GM21576 (cell line): ENCODE results near the gene KCNIP1.

Experiments
- ATAC-seq: cut with Tn5 transposase; IDR thresholded peaks from one replicate; pipeline ENCODE4 v1.9.1; 2021; ENCODE audit warnings: mild to moderate bottlenecking, moderate library complexity; ENCODE audit not compliant: unreplicated experiment

The KCNIP1 gene

DNA sequence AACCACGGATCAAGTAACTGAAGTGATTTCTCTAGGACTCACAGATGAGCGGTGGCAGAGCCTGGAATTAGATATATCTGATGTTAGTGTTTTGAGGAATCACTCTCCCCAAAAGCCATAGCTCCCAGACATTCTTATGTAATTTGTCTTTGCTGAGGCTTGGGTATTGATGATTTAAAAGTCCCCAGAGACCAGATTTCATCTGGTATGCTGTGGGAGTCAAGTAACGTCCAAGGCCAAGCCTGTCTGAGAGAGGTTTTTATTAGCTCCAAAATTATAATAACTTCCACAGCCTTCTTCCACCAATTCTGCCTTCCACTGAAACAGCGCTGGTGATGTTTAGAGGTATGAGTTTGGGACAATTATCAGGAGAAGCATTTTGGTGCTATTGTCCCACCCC, 21.3 kb upstream of the KCNIP1 start:
- no peak for ATAC-seq

DNA sequence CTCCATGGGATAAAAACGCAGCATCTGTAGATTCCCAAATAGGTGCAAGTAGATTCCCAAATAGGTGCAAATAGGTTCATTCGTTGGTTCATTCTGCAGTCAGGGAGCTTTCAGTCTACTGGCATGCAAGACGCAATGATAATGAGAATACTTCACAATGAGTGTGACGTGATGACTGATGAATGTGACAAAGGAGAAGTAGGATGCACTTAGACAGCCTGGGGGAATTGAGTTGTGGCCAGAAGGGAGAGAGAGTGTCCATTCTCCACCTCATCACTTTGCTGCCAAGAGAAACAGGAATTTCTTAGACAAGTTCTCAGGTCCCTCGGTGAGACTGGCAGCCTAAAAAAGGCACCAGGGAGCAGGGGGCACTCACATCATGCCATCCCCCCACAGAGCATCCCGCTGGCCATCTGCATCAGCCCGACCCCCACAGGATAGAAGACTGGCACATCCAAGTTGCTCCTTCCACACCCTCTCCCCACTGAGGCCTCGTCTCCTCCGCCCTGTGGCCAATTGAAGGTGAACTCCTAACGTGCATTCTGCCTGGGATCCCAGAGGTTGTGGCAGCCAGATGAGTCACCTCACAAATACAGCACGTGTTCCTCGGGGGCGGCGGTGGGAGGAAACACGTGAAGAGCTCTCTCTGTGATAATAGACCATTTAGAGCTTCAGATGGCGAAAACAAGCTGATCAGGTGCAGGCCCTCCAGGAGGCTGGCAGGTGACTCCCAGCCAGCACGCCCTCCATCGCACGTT, 19.9 kb upstream of the KCNIP1 start:
- no peak for ATAC-seq

DNA sequence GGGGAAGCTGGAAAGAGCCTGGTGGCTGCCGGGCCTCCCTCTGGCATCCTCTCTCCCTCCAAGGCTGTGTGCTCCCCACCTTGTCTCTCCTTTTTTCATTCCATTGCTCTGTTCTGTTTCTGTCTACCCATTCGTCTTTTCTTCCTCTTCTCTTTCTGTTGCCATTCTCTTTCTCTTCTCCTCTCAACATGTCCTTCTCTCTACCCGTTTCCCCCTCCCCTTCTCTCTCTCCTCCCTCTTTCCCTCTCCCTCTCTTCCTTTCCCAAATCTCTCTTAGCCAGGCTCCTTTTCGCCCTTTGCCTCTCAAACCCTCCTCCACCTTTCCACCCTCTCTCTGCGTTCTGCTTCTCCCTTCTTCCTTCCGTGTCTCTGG, 19.4 kb upstream of the KCNIP1 start:
- no peak for ATAC-seq

DNA sequence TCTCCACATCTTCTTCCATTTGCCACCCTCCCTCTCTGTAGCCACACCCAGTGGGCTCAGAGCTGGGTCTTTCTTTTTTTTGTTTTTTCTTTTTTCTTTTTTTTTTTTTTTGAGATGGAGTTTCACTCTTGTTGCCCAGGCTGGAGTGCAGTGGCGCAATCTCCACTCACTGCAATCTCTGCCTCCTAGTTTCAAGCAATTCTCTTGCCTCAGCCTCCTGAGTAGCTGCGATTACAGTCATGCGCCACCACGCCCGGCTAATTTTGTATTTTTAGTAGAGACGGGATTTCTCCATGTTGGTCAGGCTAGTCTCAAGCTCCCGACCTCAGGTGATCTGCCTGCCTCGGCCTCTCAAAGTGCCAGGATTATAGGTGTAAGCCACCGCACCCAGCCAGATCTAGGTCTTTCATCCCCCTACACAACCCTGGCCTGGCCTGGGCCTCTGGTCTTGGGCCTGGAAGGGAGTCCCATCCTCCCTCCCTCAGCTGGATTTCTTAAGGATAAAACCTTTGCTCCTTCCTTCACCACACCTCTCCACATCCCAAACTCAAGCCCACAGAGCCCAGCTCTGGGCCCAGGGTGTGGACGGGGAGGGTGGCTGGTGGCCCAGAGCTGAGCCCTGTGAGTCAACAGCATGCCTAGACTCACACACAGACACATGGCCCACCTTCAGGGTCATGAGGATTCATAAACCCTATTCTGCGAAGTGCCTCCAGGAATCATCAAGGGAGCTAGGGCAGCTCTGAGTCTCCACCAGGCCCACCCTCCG, 18.8 kb upstream of the KCNIP1 start:
- no peak for ATAC-seq

DNA sequence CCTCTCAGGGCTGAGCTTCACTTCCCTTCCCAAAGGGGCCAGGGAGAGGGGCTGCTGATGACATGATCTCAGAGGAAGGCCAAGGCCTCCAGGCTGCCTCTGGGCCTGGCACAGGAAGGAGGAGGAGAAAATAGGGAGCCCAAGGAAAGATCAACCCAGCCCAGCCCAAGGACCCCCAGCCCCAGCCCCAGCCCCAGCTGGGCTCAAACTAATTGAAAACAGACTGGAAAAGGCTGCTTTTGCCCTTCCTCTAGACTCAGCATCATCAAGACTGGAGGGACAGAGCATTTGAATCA, 18.3 kb upstream of the KCNIP1 start:
- ATAC-seq = no peak

DNA sequence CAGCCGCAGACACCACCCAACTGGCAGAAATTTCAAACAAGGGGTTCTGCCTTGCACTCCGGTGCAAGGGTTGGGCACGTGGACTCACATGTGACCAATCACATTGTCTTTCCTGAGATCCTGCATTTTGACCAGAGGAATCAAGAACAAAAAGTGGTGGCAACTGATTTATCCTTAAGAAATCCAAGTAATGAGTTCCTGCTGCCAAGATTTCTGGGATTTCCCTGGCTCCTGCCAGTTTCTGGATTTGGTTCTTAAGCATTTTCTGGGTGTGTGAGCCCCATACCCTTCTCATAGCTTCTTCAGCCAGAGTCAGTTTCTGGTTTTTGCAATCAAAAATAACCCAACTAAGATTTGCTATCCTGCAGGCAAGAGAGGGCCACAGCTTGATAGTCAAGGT, 17.4 kb upstream of the KCNIP1 start:
- no peak for ATAC-seq

DNA sequence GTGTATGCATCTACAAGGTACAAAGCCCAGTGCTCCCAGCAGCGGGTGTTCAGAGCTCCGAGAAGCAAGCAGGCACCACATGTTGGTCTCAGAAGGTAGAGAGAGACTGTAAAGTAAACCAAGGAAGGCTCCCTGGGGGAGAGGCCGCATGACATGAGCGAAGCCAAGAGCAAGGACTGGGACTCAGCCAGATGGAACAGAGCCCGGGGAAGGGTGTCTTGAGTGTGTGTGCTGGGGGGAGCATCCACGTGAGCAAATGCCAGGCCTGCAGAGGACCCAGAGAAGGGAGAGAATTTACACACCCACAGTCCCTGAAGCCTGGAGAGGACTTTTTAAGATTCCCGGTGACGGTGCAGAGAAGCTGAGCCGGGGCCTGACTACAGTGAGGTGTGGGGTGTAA, 15.2 kb upstream of the KCNIP1 start:
- ATAC-seq = no peak

DNA sequence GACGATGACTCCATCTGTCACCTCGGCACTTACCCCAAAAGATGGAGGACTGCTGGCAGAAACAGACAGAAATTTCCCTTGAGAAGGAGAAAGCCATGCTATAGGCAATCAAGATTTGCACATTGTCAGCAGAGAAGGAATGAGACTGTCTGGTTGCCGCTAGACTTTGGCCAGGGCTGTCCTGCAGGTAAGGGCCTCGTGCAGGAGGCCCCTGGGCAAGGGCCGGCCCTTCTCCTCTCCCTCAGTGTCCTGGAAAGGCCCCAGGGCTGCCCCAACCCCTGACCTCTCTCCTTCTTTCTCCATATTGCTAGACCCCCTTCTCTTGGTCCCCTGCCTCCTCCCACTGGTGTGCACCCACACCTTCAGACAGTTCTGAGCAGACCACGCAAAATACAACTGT, 14.6 kb upstream of the KCNIP1 start:
- no peak for ATAC-seq

DNA sequence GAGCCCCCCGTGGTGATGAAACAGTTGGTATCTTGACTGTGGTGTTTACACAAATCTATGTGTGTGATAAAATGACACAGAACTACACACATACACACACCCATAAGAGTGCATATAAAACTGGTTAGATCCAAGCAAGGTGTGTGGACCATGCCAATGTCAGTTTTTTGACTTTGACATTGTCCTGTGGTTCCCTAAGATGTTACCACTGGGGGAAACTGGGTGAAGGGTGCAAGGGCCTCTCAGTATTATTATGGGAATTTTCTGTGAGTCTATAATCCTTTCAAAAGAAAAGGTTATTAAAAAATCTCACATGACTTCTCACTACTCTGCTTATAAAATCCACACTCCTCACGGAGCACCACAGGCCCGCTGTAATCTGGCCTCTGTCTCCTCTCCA, 13.4 kb upstream of the KCNIP1 start:
- ATAC-seq = no peak

DNA sequence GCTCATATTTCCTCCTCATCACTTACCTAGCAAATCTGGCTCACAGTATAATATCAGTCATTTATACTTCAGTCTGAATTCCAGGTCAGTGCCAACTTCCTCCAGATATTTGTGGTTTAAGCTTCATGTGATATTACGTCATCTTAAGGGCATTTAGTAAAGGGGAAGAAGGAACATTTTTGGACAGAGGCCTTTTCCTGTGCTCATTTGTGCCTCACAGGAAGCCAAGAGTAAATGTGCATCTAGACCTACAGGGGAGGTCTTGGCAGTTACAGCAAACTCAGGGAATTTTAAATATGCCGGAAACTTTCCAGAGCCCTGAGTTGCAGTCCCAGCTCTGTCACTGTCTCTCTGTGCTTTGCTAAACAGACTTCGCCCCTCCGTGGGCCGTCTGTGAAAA, 12.3 kb upstream of the KCNIP1 start:
- no peak for ATAC-seq

DNA sequence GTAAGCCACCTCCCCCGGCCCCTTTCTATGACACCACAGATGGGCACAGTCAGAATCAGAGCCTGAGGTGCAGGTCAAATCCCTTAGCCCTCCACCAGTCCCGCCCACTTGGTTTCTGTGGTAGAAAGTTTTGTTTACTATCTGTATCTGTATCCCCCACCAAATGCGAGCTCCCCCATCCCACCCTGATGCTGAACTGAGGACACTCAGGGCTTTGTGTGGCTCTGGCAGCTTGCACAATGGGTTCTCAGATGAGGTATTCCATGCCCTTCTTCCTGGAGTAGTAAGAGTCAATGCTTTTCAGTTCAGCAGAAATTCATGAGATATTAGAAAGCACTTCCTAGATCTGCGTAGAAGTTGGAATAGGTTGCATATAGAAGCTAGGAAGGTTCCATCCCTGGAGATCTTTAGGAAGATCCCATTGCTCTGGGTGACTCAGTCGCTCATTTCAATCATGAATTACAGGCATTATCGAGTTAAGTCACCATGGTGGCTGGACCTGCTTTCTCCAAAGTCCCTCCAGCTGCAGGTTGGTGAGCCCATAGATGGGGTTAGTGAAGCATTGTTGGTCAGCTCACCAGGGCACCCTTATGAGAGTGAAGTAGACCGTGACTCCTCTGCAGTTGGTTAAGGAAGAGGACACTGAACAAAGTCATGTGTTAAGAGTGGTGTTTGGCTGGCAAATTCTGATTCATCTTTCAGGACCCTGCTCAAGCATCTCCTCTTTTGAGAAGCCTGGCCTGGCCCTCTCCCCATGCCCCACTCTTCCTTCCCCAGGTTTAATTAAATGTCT, 10.6 kb upstream of the KCNIP1 start:
- ATAC-seq = no peak

DNA sequence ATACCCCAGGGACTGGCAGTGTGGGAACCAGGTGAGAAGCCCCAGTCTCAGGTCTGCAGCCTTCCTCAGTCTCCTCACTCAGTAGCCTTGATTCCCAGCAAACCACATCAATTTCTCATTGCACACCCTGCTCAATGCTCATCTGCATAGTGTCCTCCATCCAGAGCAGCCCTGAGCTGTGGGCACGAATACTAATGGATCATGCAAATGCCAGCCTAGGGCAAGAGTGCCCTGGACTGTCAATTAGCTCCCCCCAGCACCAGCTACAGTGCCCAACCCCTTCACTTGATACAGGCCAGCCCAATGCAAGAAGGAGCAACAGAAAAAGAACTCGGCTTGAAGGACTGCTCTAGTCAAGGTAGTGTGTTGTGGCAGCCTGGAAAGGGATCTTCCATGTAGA, 9.8 kb upstream of the KCNIP1 start:
- no peak for ATAC-seq

DNA sequence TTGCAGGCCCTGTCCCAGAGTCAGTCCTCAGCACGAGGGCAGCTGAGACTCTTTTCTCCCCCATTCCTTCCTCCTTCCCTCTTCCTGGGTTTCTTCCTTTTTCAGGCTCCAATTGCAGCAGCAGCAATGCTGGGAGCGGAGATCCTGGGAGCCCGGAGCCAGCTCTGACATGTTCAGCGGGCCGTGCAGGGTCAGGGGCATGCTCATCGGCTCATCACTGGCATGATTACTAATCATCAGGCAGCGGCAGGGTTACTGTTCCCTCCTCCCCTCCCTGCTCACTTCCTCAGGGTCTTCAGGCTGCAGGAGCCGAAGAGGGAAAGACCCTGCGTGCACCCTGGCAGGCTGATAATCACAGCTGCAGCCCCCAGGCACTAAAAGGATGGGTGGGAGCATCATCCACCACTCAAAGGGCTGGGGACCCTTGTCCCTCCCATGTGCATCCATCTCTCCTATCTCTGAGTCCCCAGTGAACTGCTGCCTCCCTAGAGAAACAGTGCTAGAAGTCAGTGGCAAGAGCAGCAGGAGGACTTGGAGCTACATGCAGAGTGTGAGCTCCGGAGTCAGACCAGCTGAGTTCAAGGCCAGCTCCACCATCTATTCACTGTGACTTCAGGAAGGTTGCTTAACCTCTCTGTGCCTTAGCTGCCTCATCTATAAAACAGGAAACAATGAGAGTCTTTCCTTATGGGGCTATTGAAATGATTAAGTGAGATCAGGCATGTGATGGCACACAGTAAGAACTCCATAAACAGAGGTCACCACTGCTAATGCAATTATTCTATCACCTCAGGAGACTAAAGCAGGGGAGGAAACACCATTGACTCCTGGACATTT, 7.8 kb upstream of the KCNIP1 start:
- no peak for ATAC-seq

DNA sequence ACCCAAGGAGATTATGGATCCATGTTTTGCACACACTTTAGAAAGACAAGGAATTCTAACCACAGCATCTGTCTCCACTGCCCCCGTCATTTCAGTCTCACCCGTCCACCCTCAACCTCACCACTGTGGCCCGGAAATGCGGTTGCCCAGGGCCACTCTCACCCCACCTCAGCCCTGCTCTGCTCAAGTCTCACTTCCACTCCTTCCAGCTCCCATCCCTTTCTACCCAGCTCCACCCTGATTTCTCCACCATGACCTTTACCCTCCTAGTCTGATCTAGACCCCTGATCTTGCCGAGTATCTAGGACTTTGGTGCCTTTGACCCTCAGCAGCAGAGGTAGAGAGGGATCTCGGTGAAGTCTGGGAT, 7.2 kb upstream of the KCNIP1 start:
- ATAC-seq = no peak

DNA sequence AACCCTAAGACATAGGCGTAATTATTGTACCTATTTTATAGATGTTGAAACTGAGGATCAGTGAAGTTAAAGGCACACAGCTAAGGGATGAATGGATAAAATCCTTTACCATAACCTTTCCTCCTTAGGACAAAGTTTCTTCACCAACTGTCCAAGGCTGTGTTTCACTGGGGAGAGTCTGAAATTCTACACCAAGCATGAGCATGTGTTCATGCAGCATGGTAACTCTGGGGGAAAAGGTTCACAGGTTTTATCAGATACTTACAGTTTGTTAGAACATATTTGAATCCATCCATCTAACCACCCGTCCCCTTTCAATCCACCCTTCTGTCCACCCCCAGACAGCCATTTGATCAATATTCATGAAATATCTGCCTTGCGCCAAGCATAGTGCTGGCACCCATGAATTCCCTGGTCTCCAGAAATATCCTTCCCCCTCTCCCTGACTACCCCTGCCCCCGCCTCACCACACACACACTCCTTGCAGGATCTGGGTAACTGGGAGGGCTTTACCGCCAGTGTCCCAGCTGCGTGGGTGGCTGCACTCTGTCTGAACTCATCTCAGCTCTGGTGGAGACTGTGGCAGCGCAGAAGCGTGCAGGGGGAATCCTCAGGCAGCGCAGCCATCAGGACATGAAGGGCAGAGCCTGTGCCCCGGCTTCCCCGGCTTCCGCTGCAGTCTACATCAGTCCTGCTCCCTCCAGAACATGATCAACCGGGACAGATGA, 6.3 kb upstream of the KCNIP1 start:
- no peak for ATAC-seq

DNA sequence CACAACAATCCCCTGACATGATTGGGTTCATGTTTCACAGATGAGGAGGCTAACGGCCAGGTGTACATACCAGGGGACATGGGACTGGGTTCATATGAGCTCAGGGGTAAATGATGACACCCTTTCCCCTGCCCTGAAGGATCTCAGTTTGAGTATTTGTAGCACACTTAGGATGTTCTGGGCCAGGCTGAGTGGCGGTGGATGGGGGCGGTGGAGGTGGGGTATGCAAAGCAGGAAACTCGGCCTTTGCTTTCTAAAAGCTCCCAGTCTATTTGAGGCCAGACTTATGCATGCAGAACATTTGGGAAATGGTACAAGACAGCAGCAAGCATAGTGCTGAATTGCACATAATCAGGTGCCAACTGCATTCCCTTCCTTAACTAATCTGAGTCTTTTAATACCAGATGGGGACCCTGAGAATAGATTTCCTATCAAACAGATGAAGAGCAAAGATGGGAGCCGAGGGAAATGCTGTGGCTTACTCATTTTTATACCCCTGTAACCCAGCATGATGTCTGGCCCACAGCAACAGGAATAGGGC, 4.9 kb upstream of the KCNIP1 start:
- no peak for ATAC-seq

DNA sequence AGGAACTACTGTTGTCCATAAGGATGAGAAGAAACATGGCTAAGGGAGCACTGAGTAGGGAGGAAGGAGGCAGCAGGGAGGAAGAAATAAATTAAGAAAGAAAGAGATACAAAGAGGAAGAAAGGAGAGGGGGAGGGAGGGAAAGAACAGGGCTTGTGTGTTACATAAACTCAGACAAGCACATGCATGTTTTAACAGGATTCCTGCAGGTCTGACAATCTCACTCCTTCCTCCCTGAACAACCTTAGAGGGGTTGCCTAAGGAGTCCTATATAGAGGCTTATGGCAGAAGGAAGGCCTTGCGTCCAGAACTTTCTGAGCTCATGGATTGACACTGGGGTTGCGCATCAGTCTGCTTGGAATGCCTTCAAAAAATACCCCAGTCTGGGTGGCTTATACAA, 4.2 kb upstream of the KCNIP1 start:
- no peak for ATAC-seq

DNA sequence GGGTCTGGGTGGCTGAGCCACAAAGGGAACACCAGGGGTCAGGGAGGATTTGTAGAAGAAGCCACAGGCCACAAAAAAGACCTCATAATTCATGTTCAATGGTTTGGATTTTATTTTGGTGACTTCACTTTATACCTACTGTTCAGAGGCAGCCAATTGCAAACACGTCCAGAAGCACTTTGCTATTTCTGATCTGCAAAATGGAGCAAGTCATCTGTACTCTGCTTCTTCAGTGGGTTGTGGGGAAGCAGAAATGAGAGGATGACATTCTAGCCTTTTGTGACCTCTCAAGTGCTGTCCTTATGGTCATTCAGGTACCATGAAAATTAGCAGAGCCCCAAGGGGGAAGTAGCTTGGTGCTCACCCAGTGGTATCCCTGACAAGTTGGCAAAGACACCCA, 2.5 kb upstream of the KCNIP1 start:
- no peak for ATAC-seq

DNA sequence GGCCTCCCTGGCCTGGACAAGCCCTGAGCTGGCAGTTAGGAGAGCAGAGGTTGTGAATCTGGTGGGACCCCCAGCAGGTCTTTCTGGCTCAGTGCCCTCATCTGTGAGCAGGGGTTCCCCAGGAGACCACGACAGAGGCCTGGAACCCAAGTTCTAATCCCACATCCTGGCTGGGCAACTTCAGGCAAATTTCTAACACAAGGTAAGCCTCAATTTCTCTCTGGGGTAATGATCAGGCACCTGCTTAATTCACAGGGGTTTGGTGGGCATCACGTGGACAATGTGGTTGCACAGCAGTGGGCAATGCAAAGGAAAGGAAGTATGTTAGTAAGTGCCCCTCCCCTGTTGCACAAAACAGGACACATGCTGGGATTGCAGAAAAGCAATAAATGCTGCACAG, 1.9 kb upstream of the KCNIP1 start:
- no peak for ATAC-seq

DNA sequence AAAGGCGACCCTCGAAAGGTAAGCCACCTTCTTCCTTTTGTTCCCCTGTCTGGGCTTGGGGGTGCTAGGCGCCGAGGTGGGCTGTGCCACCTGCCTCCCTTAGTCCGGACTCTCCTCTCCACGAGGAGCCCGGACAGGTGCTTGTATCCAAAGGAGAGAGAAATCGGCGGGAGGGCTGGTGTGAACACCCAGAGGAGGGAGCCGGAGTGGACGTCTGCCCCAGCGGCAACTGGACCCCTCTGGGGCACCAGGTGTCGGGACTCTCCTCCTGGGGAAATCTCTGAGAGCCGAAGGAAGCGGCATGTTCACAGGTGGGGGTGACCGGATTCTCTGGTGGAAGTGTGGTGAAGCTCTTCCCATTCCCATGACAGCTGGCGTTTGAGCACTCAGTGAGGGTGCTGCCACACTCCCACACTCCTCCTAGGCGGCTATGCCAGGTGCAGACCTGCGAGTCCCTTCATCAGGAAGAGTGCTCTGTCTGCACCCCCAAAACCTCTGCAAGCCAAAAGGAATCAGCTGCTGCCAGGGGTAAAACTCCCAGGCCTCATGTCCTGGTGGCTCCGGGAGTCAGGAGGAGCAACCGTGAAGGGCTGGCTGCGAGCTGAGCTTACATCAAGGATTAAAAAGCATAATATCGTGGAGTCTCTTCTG, 921 bp downstream of the KCNIP1 start:
- no peak for ATAC-seq
